Measurements from ENCODE around the gene TMC7. TPM values are rescaled to one million over a fixed set of nuclear protein-coding genes. Genes with fewer than 3 reads are reported as not detected.

The TMC7 gene
- total RNA-seq, 1 experiment from 2014 or later: 4.1 TPM

DNA sequence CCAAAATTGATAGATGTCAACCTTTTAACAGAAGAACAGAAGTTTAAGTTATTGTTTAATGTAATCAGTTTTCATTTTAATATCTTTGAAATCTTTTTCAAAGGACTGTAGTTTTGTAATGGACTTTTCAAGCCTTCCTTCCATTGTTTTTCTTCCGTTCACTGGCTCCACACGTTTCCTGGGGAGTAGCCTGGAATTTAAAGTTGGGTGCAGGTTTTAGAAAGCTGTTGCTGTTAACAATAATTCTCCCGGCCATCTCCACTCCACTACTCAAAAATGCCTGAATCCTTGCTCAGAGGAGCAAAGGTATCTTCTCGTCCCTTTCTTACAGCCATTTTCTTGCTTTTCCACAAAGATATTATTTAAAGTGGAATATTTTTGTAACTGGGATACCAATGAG is 79.0 kb downstream of the TMC7 start:
- DNase-seq (ENCODE audit: unreplicated experiment): no peak
- no TSS peak for BruUV-seq (replicated peaks)
- intact Hi-C loops (cut with micrococcal nuclease): no loop called here
- Mint-ChIP-seq H3K9me3 (ENCODE audit: unreplicated experiment) (no peaks in the 10 kb centered on the region), H3K4me3 (ENCODE audit: unreplicated experiment) (no peak overlapping the region), H3K36me3 (ENCODE audit: insufficient read depth, unreplicated experiment) (peaks cover 23% of the 10 kb centered on the region), H3K4me1 (ENCODE audit: insufficient read depth, unreplicated experiment) (peaks cover 6% of the 10 kb centered on the region), H3K27me3 (ENCODE audit: insufficient read depth, unreplicated experiment) (no peaks in the 10 kb centered on the region), H3K27ac (ENCODE audit: low read depth, unreplicated experiment) (no peak overlapping the region)
- CTCF ChIA-PET: interaction anchor here (0.7 to 1.7 kb wide), 5 partner anchors 9 to 478 kb away, joined by 3 to 7 read pairs (median 3); partner anchors contain the start of gene TMC7
- POLR2A ChIA-PET: no interaction called here
- TF ChIP-seq, protein P1, sequence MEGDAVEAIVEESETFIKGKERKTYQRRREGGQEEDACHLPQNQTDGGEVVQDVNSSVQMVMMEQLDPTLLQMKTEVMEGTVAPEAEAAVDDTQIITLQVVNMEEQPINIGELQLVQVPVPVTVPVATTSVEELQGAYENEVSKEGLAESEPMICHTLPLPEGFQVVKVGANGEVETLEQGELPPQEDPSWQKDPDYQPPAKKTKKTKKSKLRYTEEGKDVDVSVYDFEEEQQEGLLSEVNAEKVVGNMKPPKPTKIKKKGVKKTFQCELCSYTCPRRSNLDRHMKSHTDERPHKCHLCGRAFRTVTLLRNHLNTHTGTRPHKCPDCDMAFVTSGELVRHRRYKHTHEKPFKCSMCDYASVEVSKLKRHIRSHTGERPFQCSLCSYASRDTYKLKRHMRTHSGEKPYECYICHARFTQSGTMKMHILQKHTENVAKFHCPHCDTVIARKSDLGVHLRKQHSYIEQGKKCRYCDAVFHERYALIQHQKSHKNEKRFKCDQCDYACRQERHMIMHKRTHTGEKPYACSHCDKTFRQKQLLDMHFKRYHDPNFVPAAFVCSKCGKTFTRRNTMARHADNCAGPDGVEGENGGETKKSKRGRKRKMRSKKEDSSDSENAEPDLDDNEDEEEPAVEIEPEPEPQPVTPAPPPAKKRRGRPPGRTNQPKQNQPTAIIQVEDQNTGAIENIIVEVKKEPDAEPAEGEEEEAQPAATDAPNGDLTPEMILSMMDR (IDR thresholded peaks at IDR 0.05; ENCODE audit: unreplicated experiment): no peak

DNA sequence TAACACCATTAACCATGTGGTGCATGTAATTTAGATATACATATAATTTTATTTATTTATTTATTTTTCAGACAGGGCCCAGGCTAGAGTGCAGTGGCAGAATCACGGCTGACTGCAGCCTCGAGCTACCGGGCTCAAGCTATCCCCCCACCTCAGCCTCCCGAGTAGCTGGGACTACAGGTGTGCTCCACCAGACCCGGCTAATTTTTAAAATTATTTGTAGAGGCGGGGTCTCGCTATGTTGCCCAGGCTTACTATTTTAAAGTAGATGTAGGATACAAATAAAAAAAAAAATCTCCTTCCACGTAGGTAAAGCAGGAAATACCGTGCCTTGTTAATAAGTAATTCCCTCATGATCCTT is 83.2 kb downstream of the TMC7 start:
- H3K27ac Mint-ChIP-seq (ENCODE audit: low read depth, unreplicated experiment): peak overlapping the region; percentile 99
- DNase-seq (ENCODE audit: unreplicated experiment): no peak

DNA sequence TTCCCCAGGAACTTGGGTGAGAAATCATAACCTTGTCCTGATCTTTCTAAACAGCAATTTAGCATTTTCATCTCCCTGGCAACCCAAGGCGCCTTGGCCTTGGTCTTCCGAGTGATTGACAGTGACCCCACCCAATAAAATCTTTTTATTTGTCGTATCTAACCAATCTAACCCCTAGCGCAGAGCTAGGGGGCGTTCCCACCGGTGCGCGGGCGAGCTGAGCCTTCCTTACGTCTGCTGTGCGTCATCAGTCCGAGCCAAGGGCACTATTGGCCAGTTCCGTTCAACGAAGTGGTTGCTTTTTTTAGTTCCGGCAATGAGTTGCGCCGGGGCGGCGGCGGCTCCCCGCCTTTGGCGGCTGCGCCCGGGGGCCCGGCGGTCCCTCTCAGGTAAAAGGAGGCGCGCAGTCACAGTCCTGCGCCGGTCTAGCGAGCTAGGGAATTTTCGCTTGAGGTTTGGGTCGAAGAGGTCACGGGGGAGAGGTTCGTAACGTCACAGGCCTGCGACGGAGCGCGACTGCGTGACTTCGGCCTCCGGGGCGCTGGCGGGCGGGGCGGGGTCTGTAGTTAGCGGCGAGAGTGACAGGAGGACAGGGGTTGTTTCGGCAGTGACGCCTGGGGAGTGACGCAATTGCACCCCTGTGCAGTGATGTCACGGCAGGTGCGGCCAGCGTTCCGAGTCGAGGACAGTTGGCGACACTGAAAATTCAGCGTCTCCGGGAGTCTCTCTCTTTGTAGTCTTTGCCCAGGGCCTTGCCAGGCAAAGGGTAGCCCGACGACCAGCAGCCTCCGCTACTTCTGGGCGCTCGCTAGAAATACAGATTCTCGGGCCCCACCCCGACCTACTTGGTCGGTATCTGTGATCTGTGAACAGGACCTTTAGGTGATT is 83.9 kb downstream of the TMC7 start, which contains the start of gene COQ7:
TSS of gene COQ7 (plus strand) at position 266 of the 888 bp plus-strand sequence. CDS start at position 317, 51 bp downstream.
- no peaks in the 10 kb centered on the region for H3K27me3 Mint-ChIP-seq (ENCODE audit: insufficient read depth, unreplicated experiment)
- H3K4me3 Mint-ChIP-seq (ENCODE audit: unreplicated experiment): peak within 1 kb of the TSS; percentile 90
- peak; percentile 99 for DNase-seq (ENCODE audit: unreplicated experiment)
- H3K36me3 Mint-ChIP-seq (ENCODE audit: insufficient read depth, unreplicated experiment): peaks cover 18% of the 10 kb centered on the region
- no peaks in the 10 kb centered on the region for H3K9me3 Mint-ChIP-seq (ENCODE audit: unreplicated experiment)
- peaks cover 12% of the 10 kb centered on the region for H3K4me1 Mint-ChIP-seq (ENCODE audit: insufficient read depth, unreplicated experiment)
- TSS peak; percentile 68 for BruUV-seq (replicated peaks)
- TF ChIP-seq, protein P1 (IDR thresholded peaks at IDR 0.05; ENCODE audit: unreplicated experiment): no peak
- CTCF ChIA-PET: interaction anchor here (0.6 to 2.0 kb wide), 7 partner anchors 10 to 533 kb away, joined by 3 to 7 read pairs (median 4); partner anchors contain the start of gene TMC7
- POLR2A ChIA-PET: interaction anchor here (0.6 to 2.6 kb wide), 19 partner anchors 40 to 488 kb away, joined by 3 to 16 read pairs (median 5); partner anchors contain the start of genes CCP110, SMG1, TMC7 and VPS35L
- intact Hi-C loops (cut with micrococcal nuclease): loop anchor here (1.0 to 5.0 kb wide), 4 partner anchors 69 to 265 kb away; partner anchors contain the start of genes ARL6IP1, SMG1 and TMC7
- H3K27ac Mint-ChIP-seq (ENCODE audit: low read depth, unreplicated experiment): peak within 1 kb of the TSS; percentile 99

More for the DNA sequence above, 83.2 kb downstream of the TMC7 start:
- ChIA-PET POLR2A (interaction anchor here (0.6 to 2.6 kb wide), 17 partner anchors 52 to 488 kb away, joined by 3 to 16 read pairs (median 5); partner anchors contain the start of genes CCP110, SMG1, TMC7 and VPS35L), CTCF (interaction anchor here (0.6 to 1.4 kb wide), 6 partner anchors 10 to 121 kb away, joined by 3 to 7 read pairs (median 3); partner anchors contain the start of gene TMC7)
- peaks cover 15% of the 10 kb centered on the region for H3K36me3 Mint-ChIP-seq (ENCODE audit: insufficient read depth, unreplicated experiment)
- peaks cover 8% of the 10 kb centered on the region for H3K4me1 Mint-ChIP-seq (ENCODE audit: insufficient read depth, unreplicated experiment)
- intact Hi-C loops (cut with micrococcal nuclease): loop anchor here (1.0 to 5.0 kb wide), 4 partner anchors 69 to 265 kb away; partner anchors contain the start of genes ARL6IP1, SMG1 and TMC7
- BruUV-seq (replicated peaks): no TSS peak
- H3K4me3 Mint-ChIP-seq (ENCODE audit: unreplicated experiment): peak overlapping the region; percentile 90
- H3K27me3 Mint-ChIP-seq (ENCODE audit: insufficient read depth, unreplicated experiment): no peaks in the 10 kb centered on the region
- TF ChIP-seq, protein P1 (IDR thresholded peaks at IDR 0.05; ENCODE audit: unreplicated experiment): no peak
- H3K9me3 Mint-ChIP-seq (ENCODE audit: unreplicated experiment): no peaks in the 10 kb centered on the region
